ENCODE measurements around the gene DMD.

Gene DMD

DNA sequence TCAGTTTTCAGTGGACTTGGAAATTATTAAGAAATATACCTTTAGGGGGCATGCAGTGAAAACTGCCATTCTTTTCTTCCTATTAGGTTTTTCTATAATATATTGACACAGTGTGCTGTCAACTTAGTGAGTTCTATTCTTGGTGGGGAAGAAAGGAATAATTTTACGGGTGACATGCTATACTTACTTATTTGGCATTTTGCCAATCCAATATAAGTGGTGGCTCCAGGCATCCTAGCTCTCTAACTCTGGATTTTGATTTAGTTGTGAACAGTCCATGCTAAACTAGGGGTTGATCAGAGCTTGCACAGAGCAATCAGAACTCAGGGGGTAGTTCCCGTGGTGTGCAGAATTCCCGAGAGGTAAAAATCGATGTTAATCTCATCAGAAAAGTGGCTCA, 1861.8 kb downstream of the DMD start:
- ATAC-seq (replicated peaks; ENCODE audit: extremely low read depth, poor library complexity, severe bottlenecking) = no peak
- no peaks in the 10 kb centered on the region for H3K9me3 Mint-ChIP-seq
- H3K4me1 Mint-ChIP-seq = no peaks in the 10 kb centered on the region
- no peaks in the 10 kb centered on the region for H3K27me3 Mint-ChIP-seq
- H3K36me3 Mint-ChIP-seq (ENCODE audit: insufficient read depth) = no peaks in the 10 kb centered on the region
- no peak overlapping the region for H3K4me3 Mint-ChIP-seq
- no peak for DNase-seq (ENCODE audit: low spot score in 2 of 2)
- no peak overlapping the region for H3K27ac Mint-ChIP-seq (ENCODE audit: low read depth)

- Mint-ChIP-seq H3K27me3 (no peaks in the 10 kb centered on the region), H3K36me3 (ENCODE audit: insufficient read depth) (no peaks in the 10 kb centered on the region), H3K27ac (ENCODE audit: low read depth) (no peak overlapping the region), H3K4me1 (no peaks in the 10 kb centered on the region), H3K9me3 (peaks cover 6% of the 10 kb centered on the region), H3K4me3 (no peak overlapping the region)
- DNase-seq (ENCODE audit: low spot score in 2 of 2) = no peak
- ATAC-seq (replicated peaks; ENCODE audit: extremely low read depth, poor library complexity, severe bottlenecking) = no peak
Observed at GRCh38 chrX:31340587-31340986, 1870.8 kb downstream of the DMD start.

- ATAC-seq (replicated peaks; ENCODE audit: extremely low read depth, poor library complexity, severe bottlenecking) (no peak), DNase-seq (ENCODE audit: low spot score in 2 of 2) (no peak)
- Mint-ChIP-seq H3K4me3 (no peak overlapping the region), H3K27me3 (no peaks in the 10 kb centered on the region), H3K9me3 (peaks cover 6% of the 10 kb centered on the region), H3K36me3 (ENCODE audit: insufficient read depth) (no peaks in the 10 kb centered on the region), H3K4me1 (no peaks in the 10 kb centered on the region), H3K27ac (ENCODE audit: low read depth) (no peak overlapping the region)
Observed at GRCh38 chrX:31338991-31339350, 1872.4 kb downstream of the DMD start.

GRCh38 chrX:31337332-31337731, 1874.0 kb downstream of the DMD start:
- Mint-ChIP-seq H3K9me3 (peaks cover 6% of the 10 kb centered on the region), H3K4me3 (no peak overlapping the region), H3K4me1 (no peaks in the 10 kb centered on the region), H3K27me3 (no peaks in the 10 kb centered on the region), H3K27ac (ENCODE audit: low read depth) (no peak overlapping the region), H3K36me3 (ENCODE audit: insufficient read depth) (no peaks in the 10 kb centered on the region)
- no peak for ATAC-seq (replicated peaks; ENCODE audit: extremely low read depth, poor library complexity, severe bottlenecking)
- DNase-seq (ENCODE audit: low spot score in 2 of 2) = no peak

- Mint-ChIP-seq H3K27me3 (no peaks in the 10 kb centered on the region), H3K27ac (ENCODE audit: low read depth) (no peak overlapping the region), H3K9me3 (peaks cover 6% of the 10 kb centered on the region), H3K36me3 (ENCODE audit: insufficient read depth) (no peaks in the 10 kb centered on the region), H3K4me1 (no peaks in the 10 kb centered on the region), H3K4me3 (no peak overlapping the region)
- ATAC-seq (replicated peaks; ENCODE audit: extremely low read depth, poor library complexity, severe bottlenecking) = no peak
- no peak for DNase-seq (ENCODE audit: low spot score in 2 of 2)
Observed at GRCh38 chrX:31336419-31336818, 1874.9 kb downstream of the DMD start.

- DNase-seq (ENCODE audit: low spot score in 2 of 2) = no peak
- Mint-ChIP-seq H3K36me3 (ENCODE audit: insufficient read depth) (no peaks in the 10 kb centered on the region), H3K9me3 (peaks cover 6% of the 10 kb centered on the region), H3K4me1 (no peaks in the 10 kb centered on the region), H3K4me3 (no peak overlapping the region), H3K27me3 (no peaks in the 10 kb centered on the region), H3K27ac (ENCODE audit: low read depth) (no peak overlapping the region)
- no peak for ATAC-seq (replicated peaks; ENCODE audit: extremely low read depth, poor library complexity, severe bottlenecking)
Observed at GRCh38 chrX:31334997-31335396, 1876.4 kb downstream of the DMD start.

DNA sequence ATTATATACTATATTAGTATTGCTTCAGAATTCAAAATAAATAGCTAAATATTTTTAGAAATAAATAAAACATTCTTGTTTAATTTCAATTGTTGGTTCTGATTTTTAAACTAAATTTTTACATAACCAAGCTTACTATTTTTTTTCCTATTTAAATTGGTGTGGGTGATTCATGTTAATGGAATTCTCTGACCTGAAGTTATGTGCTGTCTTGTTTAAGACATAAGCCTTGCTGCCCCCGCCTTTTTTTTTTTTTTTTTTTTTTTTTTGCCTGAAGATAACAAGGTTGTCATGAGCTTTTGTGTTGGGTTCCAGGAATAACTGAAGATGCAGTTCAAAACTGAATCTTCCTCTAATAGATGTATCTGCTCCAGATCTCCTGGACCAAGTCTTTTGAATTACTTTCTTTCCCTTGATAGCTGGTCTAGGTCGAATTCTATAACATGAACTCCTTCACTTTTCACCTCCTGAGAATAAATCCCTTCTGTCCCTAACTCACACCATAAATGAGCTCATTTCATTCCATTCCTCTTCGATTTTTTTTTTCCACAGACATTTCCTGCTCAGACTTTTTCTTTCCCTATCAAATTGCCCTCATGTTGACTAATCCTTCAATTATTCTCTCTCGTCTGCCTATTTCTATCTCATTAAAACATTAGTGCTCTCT, 1878.1 kb downstream of the DMD start:
- no peak overlapping the region for H3K27ac Mint-ChIP-seq (ENCODE audit: low read depth)
- no peaks in the 10 kb centered on the region for H3K4me1 Mint-ChIP-seq
- no peak for DNase-seq (ENCODE audit: low spot score in 2 of 2)
- H3K27me3 Mint-ChIP-seq = no peaks in the 10 kb centered on the region
- no peak for ATAC-seq (replicated peaks; ENCODE audit: extremely low read depth, poor library complexity, severe bottlenecking)
- H3K9me3 Mint-ChIP-seq = peaks cover 6% of the 10 kb centered on the region
- no peak overlapping the region for H3K4me3 Mint-ChIP-seq
- H3K36me3 Mint-ChIP-seq (ENCODE audit: insufficient read depth) = no peaks in the 10 kb centered on the region

DNA sequence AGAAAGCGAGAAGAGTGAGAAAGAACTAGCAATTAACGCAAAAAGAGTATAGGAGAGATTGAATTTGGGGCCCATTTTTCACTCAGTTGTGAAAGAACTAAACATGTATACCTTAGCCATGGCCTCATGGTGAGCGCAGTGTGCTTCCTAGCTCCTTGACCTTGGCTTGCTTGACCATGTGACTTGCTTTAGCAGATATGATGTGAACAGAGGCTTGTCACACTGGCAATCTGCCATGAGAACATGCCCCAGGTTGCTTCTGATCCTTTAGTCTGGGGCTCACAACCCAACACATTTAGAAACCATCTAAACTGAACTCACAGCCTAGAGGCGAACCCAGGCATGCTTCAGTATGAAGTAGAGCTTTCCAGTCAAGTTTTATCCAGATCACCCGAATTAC, 1879.4 kb downstream of the DMD start:
- Mint-ChIP-seq H3K36me3 (ENCODE audit: insufficient read depth) (no peaks in the 10 kb centered on the region), H3K27me3 (no peaks in the 10 kb centered on the region), H3K4me3 (no peak overlapping the region), H3K27ac (ENCODE audit: low read depth) (no peak overlapping the region), H3K9me3 (peaks cover 6% of the 10 kb centered on the region), H3K4me1 (no peaks in the 10 kb centered on the region)
- ATAC-seq (replicated peaks; ENCODE audit: extremely low read depth, poor library complexity, severe bottlenecking) (no peak), DNase-seq (ENCODE audit: low spot score in 2 of 2) (no peak)

- no peak for ATAC-seq (replicated peaks; ENCODE audit: extremely low read depth, poor library complexity, severe bottlenecking)
Observed at GRCh38 chrX:31331015-31331414, 1880.3 kb downstream of the DMD start.

GRCh38 chrX:31329298-31329697, 1882.1 kb downstream of the DMD start:
- no peaks in the 10 kb centered on the region for H3K27me3 Mint-ChIP-seq
- H3K36me3 Mint-ChIP-seq (ENCODE audit: insufficient read depth) = no peaks in the 10 kb centered on the region
- no peak overlapping the region for H3K4me3 Mint-ChIP-seq
- H3K27ac Mint-ChIP-seq (ENCODE audit: low read depth) = no peak overlapping the region
- DNase-seq (ENCODE audit: low spot score in 2 of 2) (no peak), ATAC-seq (replicated peaks; ENCODE audit: extremely low read depth, poor library complexity, severe bottlenecking) (no peak)
- H3K9me3 Mint-ChIP-seq = no peaks in the 10 kb centered on the region
- H3K4me1 Mint-ChIP-seq = no peaks in the 10 kb centered on the region

More at GRCh38 chrX:31331015-31331414, 1880.3 kb downstream of the DMD start:
- DNase-seq (ENCODE audit: low spot score in 2 of 2) = no peak
- Mint-ChIP-seq H3K9me3 (no peaks in the 10 kb centered on the region), H3K27me3 (no peaks in the 10 kb centered on the region), H3K27ac (ENCODE audit: low read depth) (no peak overlapping the region), H3K4me3 (no peak overlapping the region), H3K4me1 (no peaks in the 10 kb centered on the region), H3K36me3 (ENCODE audit: insufficient read depth) (no peaks in the 10 kb centered on the region)

DNA sequence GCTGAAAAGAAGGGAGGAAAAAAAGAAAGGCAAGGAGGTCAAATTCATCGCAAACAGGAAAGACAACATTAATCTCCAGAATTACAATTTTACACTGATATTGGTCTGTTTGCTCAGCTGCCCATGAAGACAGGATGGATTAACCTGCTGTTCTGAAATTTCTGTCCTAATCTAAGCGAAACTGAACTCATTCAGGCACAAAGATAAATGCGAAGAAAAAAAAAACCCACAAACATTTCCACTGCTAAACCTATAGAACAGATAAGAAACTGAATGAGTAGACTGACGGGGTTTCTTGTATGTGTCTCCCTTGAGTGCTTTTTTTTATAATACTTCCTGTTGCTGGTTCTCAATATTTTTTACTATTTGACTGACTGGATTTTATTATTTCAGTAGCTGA, 1887.7 kb downstream of the DMD start:
- Mint-ChIP-seq H3K27me3 (no peaks in the 10 kb centered on the region), H3K4me1 (no peaks in the 10 kb centered on the region), H3K27ac (ENCODE audit: low read depth) (no peak overlapping the region), H3K36me3 (ENCODE audit: insufficient read depth) (no peaks in the 10 kb centered on the region), H3K4me3 (no peak overlapping the region), H3K9me3 (no peaks in the 10 kb centered on the region)
- ATAC-seq (replicated peaks; ENCODE audit: extremely low read depth, poor library complexity, severe bottlenecking) = no peak
- DNase-seq (ENCODE audit: low spot score in 2 of 2) = no peak

DNA sequence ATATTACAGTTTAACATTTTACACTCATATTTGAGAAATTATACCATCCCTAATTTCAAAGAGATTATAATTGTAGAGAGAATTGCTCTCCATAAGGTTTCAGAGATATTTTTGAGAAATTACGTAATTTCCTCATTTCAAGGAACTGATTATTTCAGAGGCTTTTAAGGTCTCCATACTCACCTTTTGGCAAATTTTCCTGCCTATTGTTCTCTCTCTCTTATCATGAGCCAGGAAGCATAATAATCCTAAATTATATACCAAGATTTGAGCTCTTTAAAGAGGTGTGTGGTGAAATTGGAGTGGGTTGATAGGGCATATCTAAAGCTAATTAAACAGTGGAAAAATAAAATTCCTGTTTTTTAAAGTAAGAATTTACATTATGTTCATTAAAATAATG, 1890.6 kb downstream of the DMD start:
- Mint-ChIP-seq H3K27ac (ENCODE audit: low read depth) (no peak overlapping the region), H3K36me3 (ENCODE audit: insufficient read depth) (no peaks in the 10 kb centered on the region), H3K9me3 (no peaks in the 10 kb centered on the region), H3K27me3 (no peaks in the 10 kb centered on the region), H3K4me1 (no peaks in the 10 kb centered on the region), H3K4me3 (no peak overlapping the region)
- no peak for DNase-seq (ENCODE audit: low spot score in 2 of 2)
- ATAC-seq (replicated peaks; ENCODE audit: extremely low read depth, poor library complexity, severe bottlenecking) = no peak

DNA sequence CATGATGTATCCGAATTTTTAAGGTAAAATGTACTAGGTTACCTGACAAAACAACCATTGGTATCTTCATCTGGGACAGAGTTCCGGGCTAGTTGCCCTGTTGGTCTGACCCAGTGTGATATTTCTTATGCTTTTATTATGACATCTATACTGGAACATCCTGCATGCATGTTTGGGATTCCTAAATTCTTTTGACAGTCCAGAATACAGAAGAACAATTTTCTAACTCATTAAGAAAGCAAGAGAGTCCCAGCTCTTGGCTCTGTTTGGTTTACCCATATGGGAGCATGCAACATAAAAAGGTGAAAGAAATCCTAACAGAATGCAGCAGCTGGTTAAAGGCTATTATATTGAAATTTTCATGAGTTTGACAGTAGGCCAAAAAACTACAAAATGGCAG, 1891.8 kb downstream of the DMD start:
- no peak overlapping the region for H3K27ac Mint-ChIP-seq (ENCODE audit: low read depth)
- no peak overlapping the region for H3K4me3 Mint-ChIP-seq
- H3K9me3 Mint-ChIP-seq = no peaks in the 10 kb centered on the region
- H3K4me1 Mint-ChIP-seq = no peaks in the 10 kb centered on the region
- no peak for DNase-seq (ENCODE audit: low spot score in 2 of 2)
- no peak for ATAC-seq (replicated peaks; ENCODE audit: extremely low read depth, poor library complexity, severe bottlenecking)
- no peaks in the 10 kb centered on the region for H3K27me3 Mint-ChIP-seq
- no peaks in the 10 kb centered on the region for H3K36me3 Mint-ChIP-seq (ENCODE audit: insufficient read depth)

DNA sequence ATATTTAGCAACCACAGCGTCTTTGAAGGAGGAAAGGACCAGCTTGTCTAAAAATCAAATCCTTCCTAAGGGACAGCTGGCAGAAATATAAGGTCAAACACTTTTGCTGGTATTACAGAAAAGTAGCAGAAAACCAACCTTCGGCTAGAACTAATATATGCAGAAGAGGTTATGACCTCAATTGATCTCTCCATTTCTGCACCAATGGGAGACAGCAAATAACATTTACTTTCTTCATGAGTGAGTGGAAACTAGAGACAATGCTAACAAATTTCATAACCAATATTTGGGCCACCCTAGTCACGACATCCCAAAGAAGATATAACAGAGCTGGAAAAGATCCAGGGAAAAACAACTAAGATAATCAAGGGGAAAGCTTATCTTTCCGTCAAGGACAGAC, 1892.5 kb downstream of the DMD start:
- Mint-ChIP-seq H3K36me3 (ENCODE audit: insufficient read depth) (no peaks in the 10 kb centered on the region), H3K27me3 (no peaks in the 10 kb centered on the region), H3K27ac (ENCODE audit: low read depth) (no peak overlapping the region), H3K4me3 (no peak overlapping the region), H3K4me1 (no peaks in the 10 kb centered on the region), H3K9me3 (peaks cover 6% of the 10 kb centered on the region)
- DNase-seq (ENCODE audit: low spot score in 2 of 2) (no peak), ATAC-seq (replicated peaks; ENCODE audit: extremely low read depth, poor library complexity, severe bottlenecking) (no peak)

Measured in central memory CD8-positive, alpha-beta T cell (primary cell).